T-helper 2 cell (primary cell): ENCODE measurements around the gene ITPR2.
"Not testable (repeated sequence)": the region's sequence is repeated elsewhere in the genome, so short reads cannot be mapped to it uniquely, and the experiment has no call there.

Source experiments
- DNase-seq, 5 experiments: peaks; one replicate each; pipeline versions ENCODE4 v3.0.0 to v3.0.0-alpha.2; 2012 to 2022

Gene ITPR2

GRCh38 chr12:26848156-26848825 is 15.3 kb upstream of the ITPR2 start:
- no peak for DNase-seq

- no peak for DNase-seq
These were observed 14.4 kb upstream of the ITPR2 start for GRCh38 chr12:26847431-26847830.

- no peak for DNase-seq
These were observed 13.4 kb upstream of the ITPR2 start for GRCh38 chr12:26846416-26846815.

GRCh38 chr12:26845984-26846383 is 13.0 kb upstream of the ITPR2 start:
- no peak for DNase-seq

GRCh38 chr12:26845057-26845666 is 12.2 kb upstream of the ITPR2 start:
- DNase-seq: no peak

GRCh38 chr12:26843311-26843710 is 10.3 kb upstream of the ITPR2 start:
- DNase-seq: no peak

GRCh38 chr12:26841085-26841484 is 8.1 kb upstream of the ITPR2 start:
- DNase-seq: no peak

GRCh38 chr12:26839512-26839911 is 6.5 kb upstream of the ITPR2 start:
- no peak for DNase-seq

GRCh38 chr12:26838888-26839416 is 6.0 kb upstream of the ITPR2 start:
- DNase-seq: no peak

- no peak for DNase-seq
These were observed 3.2 kb upstream of the ITPR2 start for GRCh38 chr12:26836201-26836600.

- DNase-seq: not testable (repeated sequence)
These were observed 1.6 kb upstream of the ITPR2 start for GRCh38 chr12:26834503-26835060.

- DNase-seq: peak in 3 of 5 experiments; percentile 9 to 81 (median 14)
These were observed 923 bp upstream of the ITPR2 start for GRCh38 chr12:26833743-26834490.

GRCh38 chr12:26831951-26832821 is 808 bp downstream of the ITPR2 start:
- DNase-seq: peak; percentile 19 to 86 (median 39)

GRCh38 chr12:26830783-26831551 is 2.0 kb downstream of the ITPR2 start:
- no peak for DNase-seq

- peak in 1 of 5 experiments; percentile 40 for DNase-seq
These were observed 2.6 kb downstream of the ITPR2 start for GRCh38 chr12:26830363-26830762.

GRCh38 chr12:26828280-26829073 is 4.5 kb downstream of the ITPR2 start:
- no peak for DNase-seq

GRCh38 chr12:26826437-26826836 is 6.6 kb downstream of the ITPR2 start:
- DNase-seq: no peak

- no peak for DNase-seq
These were observed 7.5 kb downstream of the ITPR2 start for GRCh38 chr12:26825459-26826016.

- no peak for DNase-seq
These were observed 9.6 kb downstream of the ITPR2 start for GRCh38 chr12:26823390-26823789.

GRCh38 chr12:26822026-26822425 is 11.0 kb downstream of the ITPR2 start:
- no peak for DNase-seq
